Activated CD4-positive, alpha-beta T cell treated with anti-CD3 and anti-CD28 coated beads, Interleukin-2, amount 50 U/mL, for 4 hours (primary cell): ENCODE results near the gene OR10A3.
A peak's percentile ranks its signal among the peaks of the same experiment; 100 is the strongest.
"Not testable (repeated sequence)": the region's sequence is repeated elsewhere in the genome, so short reads cannot be mapped to it uniquely, and the experiment has no call there.

ENCODE experiments used
- DNase-seq, 2 experiments: peaks; one replicate each; pipeline ENCODE4 v3.0.0-alpha.2; 2020

The OR10A3 gene, protein sequence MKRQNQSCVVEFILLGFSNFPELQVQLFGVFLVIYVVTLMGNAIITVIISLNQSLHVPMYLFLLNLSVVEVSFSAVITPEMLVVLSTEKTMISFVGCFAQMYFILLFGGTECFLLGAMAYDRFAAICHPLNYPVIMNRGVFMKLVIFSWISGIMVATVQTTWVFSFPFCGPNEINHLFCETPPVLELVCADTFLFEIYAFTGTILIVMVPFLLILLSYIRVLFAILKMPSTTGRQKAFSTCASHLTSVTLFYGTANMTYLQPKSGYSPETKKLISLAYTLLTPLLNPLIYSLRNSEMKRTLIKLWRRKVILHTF

GRCh38 chr11:7941608-7942007 lies at the start of gene OR10A3:
Gene OR10A3 (minus strand): TSS chr11:7941708. CDS start chr11:7939520, 2,188 bp downstream.
- DNase-seq, result no peak

- DNase-seq, result not testable (repeated sequence)
Observed at GRCh38 chr11:7987560-7987883, 46.0 kb upstream of the OR10A3 start.

- peak; percentile 83 to 86 for DNase-seq
Observed at GRCh38 chr11:7986768-7987559, 45.5 kb upstream of the OR10A3 start, which contains the start of gene EIF3F. Gene EIF3F (plus strand): TSS chr11:7987337. CDS start chr11:7987353, 16 bp downstream.

DNA sequence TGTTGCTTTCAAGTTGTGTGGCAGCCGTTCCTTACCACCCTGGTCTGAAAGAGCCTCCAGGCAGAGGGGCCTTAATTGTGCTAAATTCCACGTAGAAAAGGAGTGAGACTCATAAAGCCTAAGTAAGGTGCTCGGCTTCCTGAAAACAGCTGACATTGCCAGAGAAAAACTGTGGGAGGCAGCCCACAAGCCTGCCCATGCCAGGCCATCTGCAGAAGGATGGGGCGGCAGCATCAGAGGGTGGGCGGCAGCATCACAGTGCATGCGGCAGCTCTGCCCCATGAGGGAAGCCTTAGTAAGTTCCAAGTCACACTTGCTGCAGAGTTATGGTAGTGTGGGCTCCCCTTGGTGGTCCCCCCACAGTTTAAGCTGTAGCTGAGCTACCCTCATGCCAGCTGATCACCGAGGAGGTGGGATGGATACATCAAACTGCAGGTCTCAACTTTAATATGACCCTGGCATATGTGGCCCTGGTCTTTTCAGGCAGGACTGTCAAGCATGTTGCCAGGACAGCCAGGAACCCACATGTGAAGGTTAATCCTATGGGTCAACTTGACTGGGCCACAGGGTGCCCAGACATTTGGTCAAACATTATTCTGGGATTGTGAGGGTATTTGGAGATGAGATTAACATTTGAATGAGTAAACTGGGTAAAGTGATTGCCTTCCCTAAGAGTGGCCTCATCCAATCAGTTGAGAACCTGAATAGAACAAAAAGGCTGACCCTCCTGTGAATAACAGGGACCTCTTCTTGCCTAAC lies 42.5 kb upstream of the OR10A3 start:
- DNase-seq, result no peak

DNA sequence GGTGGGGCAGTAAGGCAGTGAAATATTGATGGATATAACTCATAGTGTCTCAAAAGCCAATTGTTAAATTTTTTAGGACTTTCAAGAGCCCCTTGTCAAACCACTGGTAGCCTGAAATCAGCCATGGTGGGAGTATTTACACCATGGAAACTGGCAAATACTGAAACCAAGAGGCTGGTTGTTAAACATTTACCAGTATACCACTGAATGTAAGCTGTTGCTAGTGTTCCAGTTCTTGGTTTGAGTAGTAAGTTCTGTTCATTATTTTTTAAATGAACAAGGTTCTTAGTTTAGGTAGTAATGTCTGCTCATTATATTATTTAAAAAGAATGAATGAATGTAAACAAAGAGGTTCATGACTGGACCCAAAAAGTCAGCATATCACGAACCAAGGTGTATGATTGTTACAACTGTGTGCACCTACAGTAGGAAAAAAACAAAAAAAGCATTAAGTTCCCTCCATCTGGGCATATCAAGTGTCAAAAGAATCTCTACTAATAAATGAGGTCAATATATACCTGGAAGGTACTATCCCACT lies 41.1 kb upstream of the OR10A3 start:
- DNase-seq, result no peak

- no peak for DNase-seq
Observed at GRCh38 chr11:7981619-7982157, 40.2 kb upstream of the OR10A3 start.

DNA sequence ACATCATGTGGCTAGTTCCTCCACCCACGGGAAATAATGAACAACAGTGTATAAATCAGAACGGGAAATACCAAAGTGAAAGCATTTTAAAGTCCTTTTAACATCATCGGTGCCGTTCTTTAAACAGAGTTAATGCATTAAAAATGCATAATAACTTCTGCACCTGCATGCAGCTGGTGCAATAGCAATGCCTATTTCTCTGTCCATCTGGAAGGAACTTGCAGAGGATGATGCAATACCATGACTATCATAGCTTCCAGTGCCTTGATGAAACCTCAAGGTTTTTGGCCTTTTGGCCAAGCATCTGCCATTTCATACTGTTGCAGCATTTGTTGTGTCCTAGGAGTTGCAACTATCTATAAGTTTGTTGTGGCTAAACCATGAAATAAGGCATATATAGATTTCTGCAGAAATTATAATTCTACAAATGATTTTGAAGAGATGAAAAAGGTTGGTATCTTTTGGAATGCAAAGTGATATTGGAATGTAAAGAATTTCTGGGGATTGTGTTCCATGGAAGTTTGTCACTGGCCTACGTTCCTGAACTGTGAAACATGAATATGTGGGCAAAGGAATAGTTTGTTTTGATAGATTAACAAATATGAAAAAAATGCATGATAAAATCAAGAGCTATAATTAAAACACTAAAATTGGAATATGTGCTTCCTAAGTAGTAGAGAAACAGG lies 35.9 kb upstream of the OR10A3 start:
- DNase-seq, result no peak

DNA sequence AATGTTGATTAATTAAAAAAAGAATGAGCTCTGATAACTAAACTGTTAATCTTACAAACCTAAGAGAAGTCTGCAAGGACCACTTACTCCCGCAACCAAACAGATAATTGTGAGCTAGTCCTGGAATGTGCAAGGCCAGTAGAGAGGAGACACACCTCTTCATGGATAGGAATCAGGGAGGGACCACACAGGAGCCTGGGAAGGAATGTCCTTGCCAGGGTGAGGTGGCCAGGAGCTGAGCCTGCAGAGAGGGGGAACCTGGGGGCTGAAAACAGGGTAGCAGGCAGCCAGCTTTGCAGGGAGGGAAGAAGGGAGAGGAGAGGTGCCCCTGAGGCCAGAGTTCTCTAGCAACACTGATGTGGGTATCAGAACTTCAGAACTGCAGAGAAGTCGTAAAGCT lies 33.2 kb upstream of the OR10A3 start:
- DNase-seq, result no peak

DNA sequence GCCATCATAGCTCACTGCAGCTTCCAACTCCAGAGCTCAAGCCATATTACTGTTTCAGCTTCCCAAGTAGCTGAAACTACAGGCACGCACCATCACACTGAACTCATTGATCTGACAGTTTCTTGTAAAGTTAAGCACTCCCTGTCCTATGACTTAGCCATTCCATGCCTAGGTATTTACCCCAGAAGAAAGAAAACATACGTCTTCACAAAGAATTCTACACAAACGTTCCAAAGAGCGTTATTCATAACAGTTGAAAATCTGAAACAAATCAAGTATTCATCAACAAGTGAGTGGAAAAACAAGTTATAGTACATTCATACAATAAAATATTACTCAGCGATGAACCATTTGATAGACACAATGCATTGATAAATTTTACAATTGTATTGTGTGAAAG lies 31.5 kb upstream of the OR10A3 start:
- no peak for DNase-seq

DNA sequence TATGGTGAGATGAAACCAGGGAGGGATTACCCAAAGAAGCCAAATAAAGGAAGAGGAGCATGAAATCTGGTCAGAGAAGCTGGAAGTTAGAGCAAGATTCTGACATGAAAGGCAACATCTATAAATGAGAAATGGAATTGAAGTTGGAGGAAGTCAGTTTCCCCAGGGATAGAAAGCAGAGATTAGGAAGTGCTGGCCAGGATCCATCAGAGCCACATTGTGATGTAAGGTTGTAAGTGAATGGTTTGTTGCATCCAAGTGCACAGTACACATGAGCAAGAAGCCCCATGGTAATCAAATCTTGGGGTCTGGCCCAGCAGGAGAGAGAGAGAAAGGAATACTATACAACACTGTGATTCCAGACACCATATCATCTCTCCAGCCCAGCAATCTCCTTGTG lies 30.3 kb upstream of the OR10A3 start:
- no peak for DNase-seq

GRCh38 chr11:7969756-7970646 lies 28.5 kb upstream of the OR10A3 start:
- DNase-seq, result no peak

GRCh38 chr11:7968686-7969085 lies 27.2 kb upstream of the OR10A3 start:
- no peak for DNase-seq

GRCh38 chr11:7967826-7968225 lies 26.3 kb upstream of the OR10A3 start:
- DNase-seq, result no peak

GRCh38 chr11:7967097-7967496 lies 25.6 kb upstream of the OR10A3 start:
- no peak for DNase-seq

- no peak for DNase-seq
Observed at GRCh38 chr11:7965386-7965785, 23.9 kb upstream of the OR10A3 start, which contains the start of gene NLRP10. Gene NLRP10 (minus strand): TSS chr11:7965447. CDS start chr11:7963495, 1,952 bp downstream.

GRCh38 chr11:7964873-7965272 lies 23.4 kb upstream of the OR10A3 start:
- no peak for DNase-seq

DNA sequence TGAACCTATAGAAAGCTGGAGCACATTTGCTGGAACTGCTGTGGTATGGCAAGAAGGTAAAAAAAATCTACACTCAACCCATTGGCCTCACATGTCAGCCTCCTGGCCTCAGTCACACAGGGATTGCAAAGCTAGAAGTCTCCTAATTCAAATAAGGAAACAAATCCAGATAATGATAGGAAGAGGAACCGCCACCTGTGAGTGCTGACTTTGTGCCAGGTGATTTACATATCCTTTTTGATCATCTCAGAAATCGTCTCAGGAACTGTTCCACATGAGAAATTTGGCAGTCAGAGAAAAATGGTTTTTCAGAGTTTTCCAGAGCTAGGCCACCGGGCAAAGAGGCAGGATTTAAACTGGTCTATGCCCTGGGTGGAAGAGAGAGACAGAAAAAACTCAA lies 22.8 kb upstream of the OR10A3 start:
- DNase-seq, result no peak

DNA sequence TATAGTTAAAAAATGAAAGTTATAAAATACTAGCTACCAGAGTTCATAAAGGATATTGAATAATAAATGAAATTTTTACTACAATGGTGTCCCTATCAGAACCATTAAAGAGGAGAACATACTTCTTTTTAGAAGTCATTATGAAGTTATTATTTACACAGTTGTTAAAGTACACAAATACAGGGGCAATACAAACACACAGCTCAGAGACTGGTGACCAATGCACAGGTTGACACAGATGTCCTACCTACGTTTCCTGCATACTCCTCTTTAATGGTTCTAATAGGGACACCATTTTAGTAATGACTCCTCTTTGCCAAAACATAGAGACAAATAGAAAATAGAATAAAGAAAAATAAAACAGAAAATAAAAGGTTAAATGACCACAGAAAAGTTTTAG lies 13.7 kb upstream of the OR10A3 start:
- DNase-seq, result no peak

DNA sequence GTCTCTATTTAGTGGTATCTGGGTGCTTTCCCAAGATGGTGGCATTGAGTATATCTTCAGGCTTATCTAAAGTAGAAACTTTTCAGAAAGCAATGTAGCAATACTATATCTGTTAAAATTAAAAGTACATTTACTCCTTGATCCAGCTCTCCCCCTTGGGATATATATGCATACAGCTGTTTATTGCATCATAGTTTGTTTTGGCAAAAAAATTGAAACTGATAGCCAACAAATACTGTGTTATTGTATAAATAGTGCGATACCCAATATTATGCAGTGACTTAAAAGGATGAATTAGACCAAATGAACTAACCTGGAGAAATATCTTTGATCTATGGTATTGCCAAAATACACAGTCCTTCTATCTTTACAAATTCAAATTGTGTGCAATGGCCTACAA lies 8.4 kb upstream of the OR10A3 start:
- no peak for DNase-seq

GRCh38 chr11:7944123-7944522 lies 2.6 kb upstream of the OR10A3 start:
- no peak for DNase-seq

DNA sequence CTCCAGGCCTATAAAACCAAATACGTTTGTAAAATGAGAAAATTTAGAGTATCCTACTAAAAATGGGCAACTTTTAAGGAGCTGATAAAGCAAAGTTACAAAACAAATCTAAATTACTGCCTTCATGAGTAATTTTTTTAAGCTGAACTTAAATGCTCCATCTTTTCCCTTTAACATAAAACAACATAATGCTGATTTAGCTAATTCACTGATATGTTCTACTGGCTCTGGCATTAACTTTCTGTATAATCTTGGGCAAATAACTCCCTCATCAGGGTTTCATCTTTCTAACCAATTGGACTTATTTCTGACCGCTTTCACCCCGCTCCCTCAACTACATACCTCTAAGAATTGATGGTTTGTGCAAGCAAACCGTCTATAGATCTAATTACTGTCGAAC lies 362 bp downstream of the OR10A3 start:
- no peak for DNase-seq
